ENCODE results near the gene MYPOP.
"Not testable (repeated sequence)": the region's sequence is repeated elsewhere in the genome, so short reads cannot be mapped to it uniquely, and the experiment has no call there.

The MYPOP gene

DNA sequence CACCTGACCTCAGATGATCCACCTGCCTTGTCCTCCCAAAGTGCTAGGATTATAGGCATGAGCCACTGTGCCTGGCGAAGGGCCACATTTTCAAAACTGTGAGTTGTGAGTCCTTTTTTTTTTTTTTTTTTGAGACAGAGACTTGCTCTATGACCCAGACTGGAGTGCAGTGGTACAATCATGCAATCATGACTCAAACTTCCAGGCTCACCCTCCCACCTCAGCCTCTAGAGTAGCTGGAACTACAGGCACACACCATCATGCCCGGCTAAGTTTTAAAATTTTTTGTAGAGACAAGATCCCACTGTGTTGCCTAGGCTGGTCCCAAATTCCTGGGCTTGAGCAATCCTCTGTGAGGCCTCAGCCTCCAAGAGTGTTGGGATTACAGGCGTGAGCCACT lies 3.8 kb upstream of the MYPOP start:
- no peak for DNase-seq (ENCODE audit: low read depth, low spot score)

DNA sequence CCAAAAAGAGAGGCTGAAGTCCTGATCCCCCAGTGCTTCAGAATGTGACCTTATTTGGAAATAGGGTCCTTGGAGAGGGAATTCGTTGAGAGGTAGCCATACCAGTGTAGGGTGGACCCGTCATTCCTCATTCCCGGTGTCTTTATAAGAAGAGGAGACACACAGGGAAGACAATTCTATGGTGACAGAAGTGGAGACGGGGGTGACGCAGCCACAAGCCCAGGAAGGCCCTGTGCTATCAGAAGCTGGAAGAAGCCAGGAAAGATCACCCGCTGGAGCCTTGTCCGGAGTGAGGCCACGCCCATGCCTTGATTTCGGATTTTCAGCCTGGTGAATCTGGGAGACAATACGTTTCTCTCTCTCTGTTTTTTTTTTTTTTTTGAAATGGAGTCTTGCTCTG lies 2.6 kb upstream of the MYPOP start:
- no peak for DNase-seq (ENCODE audit: low read depth, low spot score)

DNA sequence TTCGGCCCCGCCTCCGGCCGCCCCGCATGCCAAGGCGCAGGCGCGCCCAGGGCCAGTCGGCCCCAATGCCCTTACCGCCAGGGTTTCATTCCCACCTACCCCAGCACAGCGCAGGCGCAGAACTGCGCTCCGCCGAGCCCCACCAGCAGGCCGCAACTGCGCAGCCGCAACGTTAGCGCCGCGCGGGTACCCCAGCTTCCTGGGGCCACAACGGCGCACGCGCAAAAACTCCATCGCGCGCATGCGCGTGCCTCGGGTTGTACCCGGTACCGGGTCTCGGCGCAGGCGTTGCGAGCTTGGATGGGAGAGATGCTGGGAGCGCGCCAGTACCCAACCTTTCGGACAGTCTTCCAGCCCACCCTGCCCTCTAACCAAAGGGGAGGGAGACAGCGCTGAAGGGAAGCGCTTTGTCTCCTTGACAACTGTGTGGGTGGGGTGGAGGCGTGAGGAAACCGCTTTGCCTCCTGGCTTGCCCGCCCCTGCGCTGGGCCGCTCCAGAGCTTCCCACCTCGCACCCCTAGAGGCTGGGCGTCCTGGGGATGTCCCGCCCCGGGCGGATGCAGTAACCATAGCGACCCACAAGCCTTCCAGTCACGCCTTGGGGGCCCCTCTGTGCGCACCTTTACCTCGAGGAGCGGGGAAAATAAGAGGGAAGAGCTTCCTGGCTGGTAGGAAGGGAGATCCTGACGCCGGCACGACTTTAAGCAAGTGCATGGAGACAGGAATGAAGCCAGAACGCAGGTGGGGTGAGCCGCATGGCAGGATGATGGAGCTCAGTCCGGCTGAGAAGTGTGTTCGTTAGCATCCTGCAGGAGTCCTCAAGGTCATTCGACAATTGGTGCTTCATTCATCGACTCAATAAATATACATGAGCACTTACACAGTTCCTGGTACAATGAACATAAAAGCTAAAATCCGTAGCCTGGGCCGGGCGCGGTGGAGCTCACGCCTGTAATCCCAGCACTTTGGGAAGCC lies 525 bp upstream of the MYPOP start:
- DNase-seq (ENCODE audit: low read depth, low spot score) = peak; percentile 99

DNA sequence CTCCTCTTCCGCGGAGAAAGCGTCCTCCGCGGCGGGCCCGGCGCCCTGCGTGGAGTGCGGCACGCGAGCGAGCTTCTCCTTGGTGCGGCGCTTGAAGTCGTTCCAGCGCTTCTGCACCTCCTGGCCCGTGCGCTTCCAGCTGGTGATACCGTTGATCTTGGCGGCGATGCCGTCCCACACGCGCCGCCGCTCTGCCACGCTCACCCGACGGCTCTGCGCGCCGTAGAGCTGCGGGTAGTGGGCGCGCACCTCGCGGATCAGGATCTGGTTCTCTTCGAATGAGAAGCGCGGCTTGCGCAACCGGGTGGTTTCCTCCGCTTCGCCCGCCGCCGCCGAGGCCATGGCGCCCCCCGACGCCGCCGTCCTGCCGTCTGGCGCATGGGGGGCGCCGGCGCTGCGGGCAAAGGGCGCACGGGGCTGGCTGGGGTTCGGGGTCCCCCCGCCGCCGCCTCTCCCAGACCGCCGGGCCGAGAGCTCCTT lies 941 bp downstream of the MYPOP start:
- DNase-seq (ENCODE audit: low read depth, low spot score) = peak; percentile 23

DNA sequence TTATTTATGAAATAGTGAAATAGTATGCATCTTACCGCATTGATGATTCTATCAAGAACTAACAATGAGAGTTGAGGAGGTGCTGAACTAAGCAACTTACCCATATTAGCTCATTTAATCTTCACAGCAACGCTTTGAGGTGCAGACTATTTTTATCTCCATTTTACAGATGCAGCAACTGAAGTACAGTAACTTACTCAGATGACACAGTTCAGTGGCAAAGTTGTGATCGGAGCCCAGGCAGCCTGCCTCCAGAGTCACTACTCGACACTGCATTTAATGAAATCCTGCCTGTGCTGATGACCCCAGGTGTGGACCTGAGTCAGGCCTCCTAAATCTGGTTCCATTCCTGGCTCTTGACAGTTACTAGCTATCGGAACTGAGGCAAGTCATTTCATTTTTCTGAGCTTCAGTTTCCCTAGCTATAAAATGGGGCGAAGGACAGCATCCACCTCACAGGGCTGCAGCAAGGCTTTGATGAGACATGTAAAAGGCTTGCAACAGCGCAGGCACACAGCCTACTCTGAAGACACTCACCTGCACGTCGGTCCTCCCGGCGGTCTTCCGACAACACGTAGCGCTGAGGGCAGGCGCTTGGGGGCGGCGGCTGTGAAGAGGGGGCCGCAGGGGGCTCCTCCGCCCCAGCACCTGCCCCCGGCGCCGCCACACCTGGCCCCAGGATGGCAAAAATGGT lies 1.5 kb downstream of the MYPOP start:
- peak; percentile 23 for DNase-seq (ENCODE audit: low read depth, low spot score)

DNA sequence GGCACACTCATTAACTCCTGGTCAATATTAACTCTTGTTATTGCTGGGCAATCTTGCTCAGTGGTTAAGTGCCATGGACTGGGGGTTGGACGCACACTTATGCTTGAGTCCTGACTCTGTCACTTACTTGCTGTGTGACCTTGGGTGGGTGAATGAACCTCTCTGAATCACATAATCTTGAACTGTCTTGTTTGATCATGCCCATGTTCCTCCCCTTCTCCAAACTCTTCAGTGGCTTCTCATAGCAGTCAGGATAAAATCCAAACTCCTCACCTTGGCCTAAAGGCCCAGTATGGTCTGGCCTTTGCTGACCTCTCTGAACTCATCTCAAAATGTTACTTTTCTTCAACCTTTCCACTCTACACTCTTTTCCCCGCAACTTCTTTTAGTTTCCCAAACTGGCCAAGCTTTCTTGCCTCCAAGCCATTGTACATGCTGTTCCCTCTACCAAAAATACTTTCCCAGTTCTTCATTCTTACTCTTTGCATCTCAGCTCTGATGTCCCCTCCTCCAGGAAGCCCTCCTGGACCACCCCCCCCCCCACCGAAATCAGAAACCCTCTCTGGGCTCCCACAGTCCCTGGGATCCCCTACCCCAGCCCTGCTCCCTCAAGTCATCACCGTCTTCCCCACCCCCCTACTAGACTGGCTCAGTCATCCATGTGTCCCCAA lies 2.4 kb downstream of the MYPOP start:
- DNase-seq (ENCODE audit: low read depth, low spot score) = no peak

DNA sequence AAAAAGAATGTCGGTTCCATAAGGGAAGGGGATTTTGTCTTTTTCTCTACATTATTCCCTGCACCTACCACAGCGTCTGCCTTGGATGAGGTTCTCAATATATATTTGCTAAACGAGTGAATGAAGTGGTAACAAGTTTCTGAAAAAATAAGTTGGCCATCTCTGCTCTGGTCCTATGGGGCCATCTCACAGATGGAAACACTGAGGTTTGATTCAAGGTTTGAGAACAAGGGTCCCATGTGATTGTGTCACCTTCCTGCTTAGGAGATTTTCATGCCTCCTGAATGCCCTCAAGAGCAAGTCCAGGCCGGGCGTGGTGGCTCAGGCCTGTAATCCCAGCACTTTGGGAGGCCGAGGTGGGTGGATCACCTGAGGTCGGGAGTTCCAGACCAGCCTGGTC lies 3.2 kb downstream of the MYPOP start:
- no peak for DNase-seq (ENCODE audit: low read depth, low spot score)

DNA sequence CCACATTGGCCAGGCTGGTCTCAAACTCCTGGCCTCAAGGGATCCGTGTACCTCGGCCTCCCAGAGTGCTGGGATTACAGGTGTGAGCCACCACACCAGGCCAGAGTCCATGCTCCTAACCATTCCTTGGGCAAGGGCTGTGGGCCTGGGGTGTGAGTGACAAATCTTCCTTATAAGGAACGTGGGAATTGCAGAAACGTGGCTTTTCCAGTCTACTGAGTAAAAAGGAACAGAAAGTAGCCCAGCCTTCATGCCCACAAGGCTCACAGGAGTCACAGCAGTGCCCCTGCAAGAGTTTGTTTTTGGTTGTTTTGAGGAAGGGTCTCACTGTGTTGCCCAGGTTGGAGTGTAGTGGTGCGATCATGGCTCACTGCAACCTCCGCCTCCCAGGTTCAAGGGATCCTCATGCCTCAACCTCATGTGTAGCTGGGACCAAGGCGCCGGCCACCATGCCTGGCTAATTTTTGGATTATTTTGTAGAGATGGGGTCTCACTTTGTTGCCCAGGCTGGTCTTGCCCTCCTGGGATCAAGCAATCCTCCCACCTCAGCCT lies 5.1 kb downstream of the MYPOP start:
- DNase-seq (ENCODE audit: low read depth, low spot score) = no peak

DNA sequence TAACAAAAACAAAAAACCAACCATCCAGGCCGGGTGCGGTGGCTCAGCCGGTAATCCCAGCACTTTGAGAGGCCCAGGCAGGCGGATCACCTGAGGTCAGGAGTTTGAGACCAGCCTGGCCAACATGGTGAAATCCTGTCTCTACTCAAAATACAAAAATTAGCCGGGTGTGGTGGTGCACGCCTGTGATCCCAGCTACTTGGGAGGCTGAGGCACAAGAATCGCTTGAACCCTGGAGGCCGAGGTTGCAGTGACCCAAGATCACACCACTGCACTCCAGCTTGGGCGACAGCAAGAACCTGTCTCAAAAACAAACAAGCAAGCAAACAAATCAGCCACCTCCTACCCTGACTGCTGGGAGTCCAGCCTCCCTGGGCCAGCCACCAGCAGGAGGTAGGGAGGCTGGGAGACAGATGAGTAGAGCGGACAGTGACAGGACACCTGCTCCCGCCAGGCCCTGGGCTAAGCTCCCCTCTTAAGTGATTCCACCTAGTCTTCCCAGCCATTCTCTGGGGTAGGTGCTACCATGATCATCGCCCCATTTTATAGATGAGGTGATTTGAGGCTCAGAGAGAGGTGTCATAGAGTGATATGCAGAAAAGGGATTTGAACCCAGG lies 6.3 kb downstream of the MYPOP start:
- not testable (repeated sequence) for DNase-seq (ENCODE audit: low read depth, low spot score)

DNA sequence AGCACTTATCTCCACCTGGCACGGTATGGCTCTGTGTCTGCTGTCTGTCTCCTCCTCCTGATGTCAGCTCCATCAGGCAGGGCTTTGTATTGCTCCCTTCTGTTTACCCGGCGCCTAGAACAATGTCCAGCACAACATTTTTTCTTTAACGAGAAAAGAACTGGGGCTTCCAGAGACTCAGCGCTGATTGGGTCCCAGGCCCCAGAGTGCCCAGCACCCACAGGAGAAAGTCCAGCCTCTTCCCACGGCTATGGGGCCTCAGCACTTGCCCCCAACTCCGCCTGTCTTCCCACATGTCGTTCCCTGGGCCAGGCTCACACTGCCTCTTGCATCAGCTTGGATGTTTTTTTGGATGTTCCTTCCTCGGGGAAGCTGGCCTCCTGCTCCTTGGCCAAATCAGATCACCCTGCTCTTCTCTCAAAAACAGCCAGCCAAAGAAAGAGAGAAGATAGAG lies 6.9 kb downstream of the MYPOP start:
- no peak for DNase-seq (ENCODE audit: low read depth, low spot score)

DNA sequence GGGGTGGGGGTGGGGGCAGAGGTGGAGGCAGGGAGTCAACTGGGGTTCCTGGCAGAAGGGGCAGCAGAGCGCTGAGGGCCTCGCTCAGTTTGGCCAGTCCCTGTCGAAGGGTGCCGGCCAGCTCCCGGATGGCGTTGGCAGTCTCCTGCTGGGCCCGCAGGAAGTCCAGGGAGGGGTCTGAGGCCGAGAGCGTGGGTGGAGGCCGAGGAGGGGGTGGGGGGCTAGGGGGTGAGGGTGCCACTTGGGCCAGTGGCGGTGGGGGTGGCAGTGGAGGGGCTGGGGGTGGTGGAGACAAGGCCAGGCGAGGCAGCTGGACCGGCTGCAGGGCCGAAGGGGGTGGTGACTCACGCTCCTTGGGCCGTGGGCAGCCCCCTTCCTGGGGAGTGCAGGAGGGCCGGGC lies 11.5 kb downstream of the MYPOP start:
- no peak for DNase-seq (ENCODE audit: low read depth, low spot score)

DNA sequence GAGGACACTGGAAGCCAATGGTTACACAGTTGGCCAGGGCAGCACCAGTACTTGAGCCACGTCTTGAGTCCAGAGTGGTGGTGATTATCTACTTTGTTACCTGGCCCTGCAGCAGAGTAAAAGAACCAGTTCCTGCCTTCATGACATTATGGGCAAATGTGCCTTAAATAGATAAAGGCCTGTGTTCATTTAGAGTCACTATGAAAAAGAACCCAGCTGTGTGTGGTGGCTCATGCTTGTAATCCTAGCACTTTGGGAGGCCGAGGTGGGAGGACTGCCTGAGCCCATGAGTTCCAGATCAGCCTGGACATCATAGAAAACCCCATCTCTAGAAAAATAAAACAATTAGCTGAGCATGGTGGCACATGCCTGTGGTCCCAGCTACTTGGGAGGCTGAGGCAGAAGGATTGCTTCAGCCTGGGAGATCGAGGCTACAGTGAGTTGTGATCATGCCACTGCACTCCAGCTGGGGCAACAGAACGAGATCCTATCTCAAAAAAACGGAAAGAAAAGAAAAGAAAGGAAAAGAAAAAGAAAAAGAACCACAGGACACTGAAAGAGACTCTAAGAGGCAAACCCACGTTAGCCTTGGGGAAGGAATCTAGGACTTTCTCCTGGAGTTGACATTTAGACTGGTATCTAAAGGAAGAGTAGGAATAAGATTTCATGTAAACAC lies 13.1 kb downstream of the MYPOP start:
- no peak for DNase-seq (ENCODE audit: low read depth, low spot score)

DNA sequence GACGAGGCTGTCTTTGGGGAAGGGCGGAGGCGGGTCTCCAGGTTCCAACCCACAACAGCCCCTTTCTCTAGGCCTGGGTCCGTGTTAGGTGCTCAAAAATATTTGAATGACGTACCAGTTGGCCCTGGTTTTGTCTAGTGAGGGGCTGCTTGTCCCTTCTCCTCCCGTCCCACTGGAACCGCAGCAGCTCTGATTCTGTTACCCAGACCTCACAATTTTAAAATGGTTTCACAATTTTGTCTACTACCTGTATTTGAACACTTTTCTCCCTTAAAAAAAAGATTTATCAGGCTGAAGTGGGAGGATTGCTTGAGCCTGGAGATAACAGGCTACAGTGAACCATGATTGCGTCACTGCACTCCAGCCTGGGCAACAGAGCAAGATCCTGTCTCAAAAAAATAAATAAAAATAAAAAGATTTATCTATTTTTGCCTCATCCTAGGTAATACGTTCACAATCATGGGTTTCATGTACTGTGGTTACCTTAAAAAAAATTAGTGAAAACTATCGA lies 15.2 kb downstream of the MYPOP start:
- no peak for DNase-seq (ENCODE audit: low read depth, low spot score)

DNA sequence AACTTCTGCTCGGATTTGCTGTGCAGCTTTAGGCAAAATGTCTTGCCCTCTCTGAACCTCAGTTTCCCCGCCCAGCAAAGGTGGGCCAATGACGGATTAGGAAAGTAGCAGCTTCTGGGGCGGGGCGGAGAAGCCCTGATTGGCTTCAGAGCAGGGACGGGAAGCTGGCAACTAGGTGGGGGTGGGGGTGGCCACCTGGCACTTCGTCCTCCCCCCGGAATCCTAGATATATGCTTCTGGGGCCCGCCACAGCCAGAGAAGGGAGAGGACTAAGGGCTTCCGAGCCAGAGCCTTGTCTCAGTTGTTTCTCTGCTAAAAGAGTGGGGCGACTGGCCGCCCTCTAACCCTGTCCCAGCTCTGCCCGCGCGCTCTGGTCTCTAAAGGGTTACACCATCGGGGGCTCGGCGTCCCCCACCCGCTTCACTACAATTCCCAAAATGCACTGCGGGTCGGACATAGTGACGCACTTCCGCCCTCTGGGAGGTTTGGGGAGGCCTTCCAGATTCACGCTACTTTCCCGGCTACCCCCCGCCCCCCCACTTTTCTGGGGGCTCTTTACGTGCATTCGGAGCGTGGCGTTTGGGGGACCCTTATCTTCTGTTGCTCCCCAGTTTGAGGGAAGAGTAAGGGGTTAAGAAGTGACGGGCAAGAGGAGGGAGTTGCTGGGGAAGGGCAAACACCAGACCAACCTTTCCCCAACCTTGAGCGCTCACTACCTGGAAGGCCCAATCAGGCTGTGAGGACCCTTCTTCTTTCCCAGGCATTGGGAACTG lies 15.8 kb downstream of the MYPOP start:
- DNase-seq (ENCODE audit: low read depth, low spot score) = peak; percentile 95

DNA sequence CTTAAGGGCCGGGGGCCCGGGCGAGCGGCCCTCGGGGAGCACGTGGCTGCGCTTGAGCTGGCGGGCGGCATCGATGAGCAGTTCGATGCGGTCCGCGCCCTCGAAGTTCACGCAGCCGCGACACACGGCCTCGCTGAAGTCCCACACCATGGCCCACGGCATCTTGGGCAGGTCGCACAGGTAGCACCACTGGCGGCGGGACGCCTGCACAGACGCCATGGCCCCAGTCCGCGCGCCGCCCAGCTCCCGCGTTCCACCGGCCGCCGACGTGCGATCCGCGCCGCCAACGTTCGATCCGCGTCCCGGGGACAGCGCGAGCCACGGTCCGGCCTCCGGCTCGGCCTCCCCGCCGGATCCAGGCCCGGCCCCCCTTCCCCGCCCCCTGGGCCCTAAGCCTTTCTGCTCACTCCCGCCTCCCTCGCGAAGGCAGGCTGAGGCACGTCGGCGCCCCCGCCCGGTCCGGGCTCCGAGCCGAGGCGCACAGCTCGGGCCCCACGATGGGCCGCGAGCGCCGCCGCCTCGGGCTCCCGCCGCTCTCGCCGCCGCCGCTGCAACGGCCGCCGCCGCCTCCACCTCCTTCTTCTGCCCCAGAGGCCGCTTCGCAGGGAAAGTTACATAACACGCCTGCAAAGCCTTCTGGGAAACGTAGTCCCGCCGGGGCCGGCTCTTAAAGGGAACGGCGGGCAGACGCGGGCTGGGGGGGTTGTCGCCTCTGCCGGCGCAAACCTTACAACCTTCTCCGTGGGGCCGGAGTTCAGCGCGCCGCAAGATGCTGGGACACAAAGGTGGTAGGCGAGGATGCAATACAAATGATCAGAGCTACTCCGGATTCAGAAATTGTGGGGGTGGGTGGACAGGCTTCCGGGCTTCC lies 16.6 kb downstream of the MYPOP start, which contains the start of gene IRF2BP1:
TSS of gene IRF2BP1 (minus strand) at position 586 of the 871 bp plus-strand sequence. CDS start at position 219, 367 bp downstream.
- DNase-seq (ENCODE audit: low read depth, low spot score) = peak; percentile 94

DNA sequence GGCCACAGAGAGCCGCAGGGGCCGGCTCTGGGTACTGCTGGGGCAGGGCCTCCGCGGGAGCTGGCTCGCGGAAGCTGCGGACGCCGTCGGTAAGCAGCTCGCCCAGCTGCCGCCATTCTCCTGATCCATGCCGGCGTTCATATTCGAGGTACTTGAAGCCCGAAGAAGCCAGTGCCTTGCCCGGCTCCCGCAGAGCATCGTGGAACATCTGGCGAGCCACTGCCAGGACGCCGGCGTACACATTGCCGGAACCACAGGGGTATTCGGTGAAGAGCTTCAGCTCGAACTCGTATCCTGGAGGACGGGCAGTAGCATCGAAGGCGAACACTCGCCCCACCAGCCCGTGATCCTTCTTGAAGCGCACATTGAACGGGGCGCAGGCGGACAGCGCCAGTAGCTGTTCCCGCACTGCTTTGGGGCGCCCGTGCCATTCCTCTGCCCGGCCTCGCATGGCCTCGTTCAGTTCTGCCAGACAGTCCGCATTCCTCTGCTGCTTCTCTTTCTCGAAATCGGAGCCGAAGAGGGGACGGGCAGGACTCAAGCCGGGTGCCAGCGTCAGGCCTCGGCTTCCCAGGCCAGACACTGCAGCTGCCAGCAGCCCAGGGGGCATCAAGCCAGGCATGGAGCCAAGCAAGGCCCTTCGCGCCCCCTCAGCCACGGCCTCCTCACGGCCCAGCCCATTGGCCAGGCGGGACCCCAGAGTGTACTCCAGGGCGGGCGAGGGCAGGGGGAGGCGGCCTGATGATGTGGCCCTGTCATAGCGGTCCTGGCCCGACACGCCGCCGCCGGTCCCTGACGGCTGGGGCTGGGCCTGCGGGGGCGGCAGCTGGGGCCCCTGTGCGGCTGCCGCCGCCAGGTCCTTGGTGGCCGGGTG lies 17.5 kb downstream of the MYPOP start:
- DNase-seq (ENCODE audit: low read depth, low spot score) = peak; percentile 61

DNA sequence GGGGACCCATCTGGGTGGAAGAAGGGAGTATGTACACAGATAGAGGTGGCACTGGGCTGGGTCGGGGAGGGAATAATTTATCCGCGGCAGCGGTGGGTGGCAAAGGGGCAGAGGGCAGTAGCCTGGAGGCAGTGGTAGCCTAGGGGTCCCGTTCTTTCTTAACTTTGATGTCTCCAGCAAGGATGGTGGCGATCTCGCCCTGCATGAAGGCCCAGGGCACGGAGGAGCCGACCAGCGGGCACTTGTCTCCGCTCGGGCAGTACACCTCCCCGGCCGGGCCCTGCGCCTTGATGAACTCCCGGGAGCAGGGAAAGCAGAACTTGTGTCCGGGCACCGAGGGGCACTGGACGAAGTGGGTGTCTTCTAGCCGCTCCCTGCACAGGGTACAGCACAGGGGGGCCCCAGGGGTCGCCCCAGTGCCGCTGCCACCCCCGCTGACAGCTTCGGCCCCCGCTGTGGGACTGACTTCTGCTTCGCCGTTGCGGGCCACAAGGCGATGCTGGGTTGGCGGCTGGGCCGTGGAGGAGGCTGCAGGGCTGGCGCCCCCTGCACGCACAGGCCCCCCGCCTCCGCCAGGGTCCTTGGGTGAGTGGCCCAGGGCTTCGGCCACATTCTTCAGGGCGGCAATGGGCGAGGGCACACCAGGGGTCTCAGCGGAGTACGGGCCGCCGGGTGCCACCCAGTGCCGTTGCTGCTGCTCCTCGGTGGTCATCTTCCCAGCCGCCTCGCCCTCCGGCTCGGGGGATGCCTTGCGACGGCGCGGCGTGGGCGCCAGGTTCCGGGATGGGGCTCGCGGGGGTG lies 18.3 kb downstream of the MYPOP start:
- DNase-seq (ENCODE audit: low read depth, low spot score) = peak; percentile 29
